GM19023 (cell line): ENCODE measurements around the gene CABLES1.

Experiments
- ATAC-seq: cut with Tn5 transposase; IDR thresholded peaks from one replicate; pipeline ENCODE4 v1.9.1; 2021; ENCODE audit warnings: mild to moderate bottlenecking, moderate library complexity; ENCODE audit not compliant: unreplicated experiment

Gene CABLES1

GRCh38 chr18:23211146-23211545 is 75.9 kb downstream of the CABLES1 start:
- no peak for ATAC-seq

- no peak for ATAC-seq
Observed at GRCh38 chr18:23212161-23212560, 76.9 kb downstream of the CABLES1 start.

- no peak for ATAC-seq
Observed at GRCh38 chr18:23213200-23213599, 77.9 kb downstream of the CABLES1 start.

GRCh38 chr18:23217781-23218180 is 82.5 kb downstream of the CABLES1 start:
- no peak for ATAC-seq

- ATAC-seq = no peak
Observed at GRCh38 chr18:23220355-23220754, 85.1 kb downstream of the CABLES1 start.

- no peak for ATAC-seq
Observed at GRCh38 chr18:23223641-23224040, 88.4 kb downstream of the CABLES1 start.

- ATAC-seq = no peak
Observed at GRCh38 chr18:23225503-23225902, 90.2 kb downstream of the CABLES1 start.

- no peak for ATAC-seq
Observed at GRCh38 chr18:23226391-23226790, 91.1 kb downstream of the CABLES1 start.

GRCh38 chr18:23226930-23227725 is 91.8 kb downstream of the CABLES1 start:
- no peak for ATAC-seq

GRCh38 chr18:23227726-23228070 is 92.4 kb downstream of the CABLES1 start:
- no peak for ATAC-seq

- peak; percentile 44 for ATAC-seq
Observed at GRCh38 chr18:23228102-23229061, 93.1 kb downstream of the CABLES1 start.

GRCh38 chr18:23229472-23229871 is 94.2 kb downstream of the CABLES1 start:
- no peak for ATAC-seq

GRCh38 chr18:23230686-23231085 is 95.4 kb downstream of the CABLES1 start:
- ATAC-seq = no peak

GRCh38 chr18:23231340-23232021 is 96.2 kb downstream of the CABLES1 start:
- ATAC-seq = peak; percentile 81

- no peak for ATAC-seq
Observed at GRCh38 chr18:23232331-23232730, 97.0 kb downstream of the CABLES1 start.

- no peak for ATAC-seq
Observed at GRCh38 chr18:23234619-23235018, 99.3 kb downstream of the CABLES1 start.

GRCh38 chr18:23235336-23235735 is 100.1 kb downstream of the CABLES1 start:
- no peak for ATAC-seq

GRCh38 chr18:23235860-23236259 is 100.6 kb downstream of the CABLES1 start:
- ATAC-seq = no peak

- no peak for ATAC-seq
Observed at GRCh38 chr18:23236876-23237468, 101.7 kb downstream of the CABLES1 start.

GRCh38 chr18:23237524-23238151 is 102.4 kb downstream of the CABLES1 start:
- ATAC-seq = peak; percentile 61
